Epithelial cell of proximal tubule (primary cell): ENCODE data around the gene STAB1. TPM values are rescaled to one million over a fixed set of nuclear protein-coding genes. Genes with fewer than 3 reads are reported as not detected.

ENCODE experiments used
- DNase-seq: peaks from one replicate; pipeline ENCODE4 v3.0.0-alpha.2; 2011; ENCODE audit warnings: low read depth
- H3K4me3 ChIP-seq: 2 replicates; pipeline ENCODE4 v1.5.1; 2011; ENCODE audit warnings: low read depth, mild to moderate bottlenecking, low read length
- CTCF ChIP-seq: conservative IDR thresholded peaks from 2 replicates; pipeline ENCODE4 v1.5.1; 2012; ENCODE audit warnings: low read depth, mild to moderate bottlenecking, low read length
- total RNA-seq: library from RNA; depleted of rRNA; stranded (reverse); fragments of >200 nt; gene quantifications from 2 replicates; pipeline ENCODE4 v1.2.3, GENCODE V29; 2015

Gene STAB1
- total RNA-seq, 1 donor from 2014 or later: 0.52 TPM

GRCh38 chr3:52572221-52572620 lies 77.1 kb downstream of the STAB1 start:
- TF ChIP-seq CTCF: no peak
- no peak overlapping the region for H3K4me3 ChIP-seq
- no peak for DNase-seq

Other genes with a start within 250 kb of the STAB1 start
- 6.9 and 8.9 TPM in 2 replicates for gene PPM1M, start 249.6 kb upstream of the STAB1 start, total RNA-seq
- gene WDR82, start 216.7 kb upstream of the STAB1 start, total RNA-seq: 38.4 and 61.6 TPM in 2 replicates
- 11.9 and 17.6 TPM in 2 replicates for gene GLYCTK, start 207.5 kb upstream of the STAB1 start, total RNA-seq
- gene DNAH1, start 179.0 kb upstream of the STAB1 start, total RNA-seq: 0.29 and 0.51 TPM in 2 replicates
- 67.8 and 88.7 TPM in 2 replicates for gene BAP1, start 85.3 kb upstream of the STAB1 start, total RNA-seq
- gene PHF7, start 84.7 kb upstream of the STAB1 start, total RNA-seq: 5.8 and 7.3 TPM in 2 replicates
- 0.43 and 5.1 TPM in 2 replicates for gene SEMA3G, start 50.2 kb upstream of the STAB1 start, total RNA-seq
- 0.51 and 0.58 TPM in 2 replicates for gene TNNC1, start 41.3 kb upstream of the STAB1 start, total RNA-seq
- gene NISCH, start 39.7 kb upstream of the STAB1 start, total RNA-seq: 27.8 and 40.8 TPM in 2 replicates
- 144 and 229 TPM in 2 replicates for gene NT5DC2, start 38.5 kb downstream of the STAB1 start, total RNA-seq
- gene UQCC5, start 41.3 kb downstream of the STAB1 start, total RNA-seq: 1.4 and 2.4 TPM in 2 replicates
- 40.5 and 51.5 TPM in 2 replicates for gene PBRM1, start 190.6 kb downstream of the STAB1 start, total RNA-seq
- 128 and 141 TPM in 2 replicates for gene GNL3, start 190.7 kb downstream of the STAB1 start, total RNA-seq
- gene GLT8D1, start 210.5 kb downstream of the STAB1 start, total RNA-seq: 59.2 and 59.5 TPM in 2 replicates
- gene SPCS1, start 210.8 kb downstream of the STAB1 start, total RNA-seq: 171 and 212 TPM in 2 replicates